IMR-90 (cell line): Measurements from ENCODE around the gene DCAF8L2.

Experiments
- CEBPB ChIP-seq: IDR thresholded peaks from 2 replicates; pipeline ENCODE4 v1.6.1; 2012; ENCODE audit warnings: low read depth, low read length, improper control_type of control experiment
- CHD1 ChIP-seq: IDR thresholded peaks from 2 replicates; pipeline ENCODE4 v1.6.1; 2012; ENCODE audit warnings: low read depth, low read length, improper control_type of control experiment
- MAZ ChIP-seq: IDR thresholded peaks from 2 replicates; pipeline ENCODE4 v1.6.1; 2012; ENCODE audit warnings: low read depth, mild to moderate bottlenecking, low read length, improper control_type of control experiment, moderate library complexity, borderline replicate concordance
- MXI1 ChIP-seq: IDR thresholded peaks from 2 replicates; pipeline ENCODE4 v1.6.1; 2012; ENCODE audit warnings: low read depth, mild to moderate bottlenecking, low read length, moderate library complexity, borderline replicate concordance
- POLR2A ChIP-seq: IDR thresholded peaks from 2 replicates; pipeline ENCODE4 v1.6.1; 2012; ENCODE audit warnings: mild to moderate bottlenecking, low read depth, low read length
- RAD21 ChIP-seq: IDR thresholded peaks from 2 replicates; pipeline ENCODE4 v1.6.1; 2012; ENCODE audit warnings: low read length, improper control_type of control experiment
- RCOR1 ChIP-seq: IDR thresholded peaks from 2 replicates; pipeline ENCODE4 v1.6.1; 2012; ENCODE audit warnings: mild to moderate bottlenecking, low read length, improper control_type of control experiment; ENCODE audit not compliant: insufficient replicate concordance
- RFX5 ChIP-seq: IDR thresholded peaks from 2 replicates; pipeline ENCODE4 v1.8.0; 2012; ENCODE audit warnings: low read depth, mild to moderate bottlenecking, low read length, moderate library complexity
- TF ChIP-seq, protein P1 (sequence below): fragments of 150-350 bp; IDR thresholded peaks from 2 replicates; pipeline ENCODE4 v1.6.1; 2017; ENCODE audit warnings: mild to moderate bottlenecking, antibody characterized with exemption, low read length, low read depth
- TF ChIP-seq, protein P2 (sequence below): conservative IDR thresholded peaks from 2 replicates; pipeline ENCODE4 v1.5.1; 2012; ENCODE audit warnings: mild to moderate bottlenecking, low read depth, low read length, improper control_type of control experiment

DNA sequence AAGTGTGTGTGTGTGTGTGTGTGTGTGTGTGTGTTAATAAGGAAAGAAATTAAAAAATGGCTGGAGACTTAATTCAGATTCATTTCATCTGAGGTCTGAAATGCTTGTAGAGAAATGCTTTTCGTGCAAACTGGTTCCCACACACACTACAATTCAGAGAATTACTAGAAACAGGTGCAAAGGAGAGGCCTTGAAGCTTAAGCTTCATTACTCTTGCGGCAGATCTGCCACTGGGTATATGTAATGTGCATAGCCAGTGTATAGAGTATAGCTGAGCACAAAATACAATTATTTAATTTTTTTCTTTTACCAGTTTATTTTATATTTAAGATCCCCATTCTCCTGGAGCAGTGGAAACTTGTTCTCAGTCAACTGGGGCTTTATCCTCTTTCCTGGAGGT is 185.8 kb downstream of the DCAF8L2 start:
- TF ChIP-seq, protein P1, sequence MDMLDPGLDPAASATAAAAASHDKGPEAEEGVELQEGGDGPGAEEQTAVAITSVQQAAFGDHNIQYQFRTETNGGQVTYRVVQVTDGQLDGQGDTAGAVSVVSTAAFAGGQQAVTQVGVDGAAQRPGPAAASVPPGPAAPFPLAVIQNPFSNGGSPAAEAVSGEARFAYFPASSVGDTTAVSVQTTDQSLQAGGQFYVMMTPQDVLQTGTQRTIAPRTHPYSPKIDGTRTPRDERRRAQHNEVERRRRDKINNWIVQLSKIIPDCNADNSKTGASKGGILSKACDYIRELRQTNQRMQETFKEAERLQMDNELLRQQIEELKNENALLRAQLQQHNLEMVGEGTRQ = no peak
- TF ChIP-seq, protein P2, sequence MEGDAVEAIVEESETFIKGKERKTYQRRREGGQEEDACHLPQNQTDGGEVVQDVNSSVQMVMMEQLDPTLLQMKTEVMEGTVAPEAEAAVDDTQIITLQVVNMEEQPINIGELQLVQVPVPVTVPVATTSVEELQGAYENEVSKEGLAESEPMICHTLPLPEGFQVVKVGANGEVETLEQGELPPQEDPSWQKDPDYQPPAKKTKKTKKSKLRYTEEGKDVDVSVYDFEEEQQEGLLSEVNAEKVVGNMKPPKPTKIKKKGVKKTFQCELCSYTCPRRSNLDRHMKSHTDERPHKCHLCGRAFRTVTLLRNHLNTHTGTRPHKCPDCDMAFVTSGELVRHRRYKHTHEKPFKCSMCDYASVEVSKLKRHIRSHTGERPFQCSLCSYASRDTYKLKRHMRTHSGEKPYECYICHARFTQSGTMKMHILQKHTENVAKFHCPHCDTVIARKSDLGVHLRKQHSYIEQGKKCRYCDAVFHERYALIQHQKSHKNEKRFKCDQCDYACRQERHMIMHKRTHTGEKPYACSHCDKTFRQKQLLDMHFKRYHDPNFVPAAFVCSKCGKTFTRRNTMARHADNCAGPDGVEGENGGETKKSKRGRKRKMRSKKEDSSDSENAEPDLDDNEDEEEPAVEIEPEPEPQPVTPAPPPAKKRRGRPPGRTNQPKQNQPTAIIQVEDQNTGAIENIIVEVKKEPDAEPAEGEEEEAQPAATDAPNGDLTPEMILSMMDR = no peak
- TF ChIP-seq POLR2A = no peak
- no peak for TF ChIP-seq RFX5
- TF ChIP-seq CHD1 = no peak
- TF ChIP-seq CEBPB = no peak
- TF ChIP-seq RAD21 = no peak
- TF ChIP-seq MAZ = no peak
- TF ChIP-seq MXI1 = no peak
- TF ChIP-seq RCOR1 = no peak
